GM15510 (cell line): ENCODE data around the gene BCL11B.

ENCODE experiments used
- POLR2A ChIP-seq: IDR thresholded peaks from 3 replicates; pipeline ENCODE4 v1.6.1; 2011; ENCODE audit warnings: borderline replicate concordance; ENCODE audit not compliant: insufficient read length; ENCODE audit errors: extremely low read depth

BCL11B gene

DNA sequence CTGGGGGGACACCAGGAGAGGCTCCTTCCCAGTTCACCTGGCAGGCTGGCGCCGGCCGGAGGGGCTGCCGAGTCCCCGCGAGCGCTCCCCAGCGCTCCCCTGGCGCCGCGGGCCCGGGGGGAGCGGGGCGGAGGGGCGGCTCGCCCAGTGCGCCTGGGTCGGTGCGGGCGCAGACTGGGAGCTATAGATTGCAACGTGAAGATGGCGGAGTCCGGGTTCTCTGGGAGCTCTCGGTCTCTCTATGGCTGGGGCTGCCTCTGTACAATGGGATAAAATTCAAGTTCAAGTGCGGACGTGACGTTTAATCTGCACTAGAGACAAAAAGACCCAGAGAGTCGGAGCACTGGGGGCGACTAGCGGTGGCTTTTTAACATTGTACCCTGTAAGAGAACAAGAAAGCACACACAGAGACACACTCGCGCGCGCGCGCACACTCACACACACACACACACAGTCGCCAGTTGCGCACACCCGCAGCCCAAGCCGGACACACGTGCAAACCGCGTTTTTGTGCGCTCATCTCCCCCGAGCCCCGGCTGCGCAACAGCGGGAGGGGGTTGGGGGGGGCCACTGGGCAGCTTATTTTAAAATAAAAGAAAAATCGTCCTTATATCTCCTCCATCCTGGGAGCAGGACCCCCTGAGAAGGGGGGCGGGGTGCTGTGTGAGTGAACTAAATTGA lies at the start of gene BCL11B:
Gene BCL11B (minus strand): TSS at position 247 of the 681 bp plus-strand sequence. CDS start 979 bp downstream, outside the sequence.
- TF ChIP-seq POLR2A, result no peak

GRCh38 chr14:99321236-99321925 lies 49.4 kb upstream of the BCL11B start:
- TF ChIP-seq POLR2A, result no peak

- no peak for TF ChIP-seq POLR2A
Measured at GRCh38 chr14:99320621-99321235, 48.7 kb upstream of the BCL11B start.

DNA sequence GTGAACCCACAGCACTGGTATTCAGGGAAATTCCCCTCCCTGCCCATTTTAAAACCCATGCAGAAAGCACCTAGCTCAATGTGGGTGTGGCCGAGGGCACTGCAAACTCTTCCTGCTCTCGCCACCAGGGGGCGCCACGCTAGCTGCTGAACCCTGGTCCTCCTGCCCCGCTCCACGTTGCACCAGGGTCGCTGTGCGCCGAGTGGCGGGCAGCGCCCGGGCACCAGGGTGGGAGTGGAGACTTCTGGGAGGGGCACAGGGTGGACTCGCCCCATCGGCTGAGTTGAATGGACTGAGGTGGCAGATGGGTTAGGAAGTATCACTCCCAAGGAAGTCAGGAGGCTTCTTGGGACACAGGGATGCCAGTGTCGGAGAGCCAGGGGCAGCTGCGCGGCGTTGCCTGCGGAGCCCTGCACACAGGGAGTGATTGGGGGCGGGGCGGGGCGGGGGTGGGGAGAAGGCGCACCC lies 48.1 kb upstream of the BCL11B start:
- no peak for TF ChIP-seq POLR2A

DNA sequence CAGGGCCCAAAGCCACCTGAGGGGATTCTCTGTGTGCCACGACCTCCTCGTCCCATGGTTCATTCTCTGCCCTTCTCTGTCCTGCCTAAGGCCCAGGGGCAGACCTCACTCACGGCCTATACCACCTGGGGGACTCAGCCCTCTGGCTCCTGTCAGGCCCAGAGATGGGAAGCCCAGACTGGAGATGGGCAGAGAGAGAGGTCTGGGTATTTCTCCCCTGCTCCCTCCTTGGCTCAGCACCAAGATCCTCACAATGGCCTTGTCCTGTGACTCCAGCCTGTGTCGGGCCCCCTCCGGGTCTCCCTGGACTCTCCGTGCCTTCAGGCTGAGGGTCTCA lies 46.9 kb upstream of the BCL11B start:
- no peak for TF ChIP-seq POLR2A

DNA sequence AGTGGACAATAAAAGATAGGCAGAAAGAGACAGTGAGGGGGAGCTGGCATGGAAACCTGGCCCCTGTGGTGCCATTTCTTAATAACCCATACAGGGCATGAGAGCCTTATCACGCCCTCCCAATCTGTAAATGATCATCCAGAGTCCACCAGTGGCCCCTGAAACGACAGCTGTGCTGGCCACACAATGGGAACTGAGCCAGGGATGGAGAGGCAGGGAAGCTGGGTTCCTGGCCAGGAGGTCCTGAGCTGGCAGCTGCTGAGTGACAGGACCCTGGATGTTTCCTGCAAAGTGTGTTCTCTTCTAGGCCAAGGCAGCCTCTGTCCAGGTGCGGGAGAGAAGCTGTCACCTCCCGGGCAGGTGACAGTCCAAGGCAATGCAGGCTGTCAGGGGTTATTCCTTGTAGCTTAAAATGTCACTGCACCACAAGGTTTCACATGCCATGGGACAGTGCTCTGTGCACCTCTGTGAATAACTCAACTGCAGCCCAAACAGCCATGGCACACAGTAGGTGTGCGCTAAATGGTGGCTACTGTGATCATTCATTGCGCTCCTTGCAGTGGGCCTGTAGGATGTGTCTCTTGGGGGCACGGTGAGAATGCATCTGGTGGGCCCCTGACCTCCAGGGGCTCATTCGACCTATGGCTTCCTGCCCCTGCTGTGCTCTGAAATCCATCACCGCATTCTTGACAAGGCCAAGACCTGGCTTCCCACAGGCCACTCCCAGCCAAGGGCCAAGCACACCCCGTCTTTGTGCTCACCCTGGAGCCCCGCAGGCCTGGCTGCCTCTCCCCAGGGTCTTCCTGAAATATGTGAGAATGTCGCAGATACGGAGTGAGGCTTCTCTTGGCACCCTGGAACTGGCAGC lies 46.3 kb upstream of the BCL11B start:
- no peak for TF ChIP-seq POLR2A

DNA sequence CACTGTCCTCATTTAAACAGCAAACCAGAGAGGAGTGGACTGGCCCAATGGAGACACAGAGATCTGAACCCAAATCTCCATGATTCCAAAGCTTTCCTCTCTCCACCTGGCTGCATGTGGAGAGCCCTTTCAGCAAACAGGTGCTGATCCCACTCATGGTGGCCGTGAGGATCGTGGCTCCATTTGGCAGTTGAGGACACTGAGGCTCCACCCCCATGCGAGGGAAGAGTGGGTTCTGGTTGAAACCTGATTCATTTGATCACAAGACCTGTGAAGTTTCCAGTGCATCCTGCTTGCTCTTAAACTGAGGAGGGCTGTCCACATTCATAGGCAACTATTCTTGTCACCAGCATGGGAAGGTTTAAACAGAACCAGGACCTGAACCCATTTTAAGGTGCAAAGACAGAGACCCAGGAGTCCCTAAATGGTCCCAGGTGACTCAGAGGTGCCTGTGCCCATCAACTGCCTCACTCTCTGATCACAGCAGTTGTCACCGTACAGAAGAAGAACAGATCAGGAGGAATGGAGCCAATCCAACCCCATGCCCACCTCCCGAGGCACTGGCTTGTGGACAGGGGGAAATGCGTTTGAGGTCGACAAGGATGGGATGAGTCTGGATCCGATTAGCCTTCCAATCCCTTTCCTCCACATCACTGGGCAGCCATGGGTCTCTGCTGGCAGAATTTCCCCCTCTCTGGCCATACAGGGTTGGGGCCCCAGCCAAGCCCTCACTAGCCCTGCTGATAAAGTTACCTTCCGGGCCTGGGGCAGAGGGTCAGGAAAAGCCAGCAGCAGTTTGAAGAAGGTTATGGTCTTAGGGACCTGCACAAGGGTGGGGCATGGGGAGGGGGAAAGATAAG lies 45.5 kb upstream of the BCL11B start:
- no peak for TF ChIP-seq POLR2A

- TF ChIP-seq POLR2A, result no peak
Measured at GRCh38 chr14:99316281-99317163, 44.5 kb upstream of the BCL11B start.

DNA sequence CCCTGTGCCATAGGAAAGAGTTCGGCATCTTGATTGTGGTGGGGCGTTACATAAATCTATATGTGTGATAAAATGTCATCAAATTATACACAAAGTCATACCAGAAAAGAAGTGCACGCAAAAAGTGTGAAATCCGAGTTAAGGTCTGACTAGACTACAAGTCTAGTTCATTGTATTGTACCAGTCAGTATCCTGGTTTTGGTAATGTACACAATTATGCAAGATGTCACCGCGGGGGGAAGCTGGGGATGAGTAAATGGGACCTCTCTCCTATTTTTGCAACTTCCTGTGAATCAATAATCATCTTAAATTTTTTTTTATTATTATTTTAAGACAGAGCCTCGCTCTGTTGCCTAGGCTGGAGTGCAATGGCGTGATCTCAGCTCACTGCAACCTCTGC lies 43.2 kb upstream of the BCL11B start:
- no peak for TF ChIP-seq POLR2A

DNA sequence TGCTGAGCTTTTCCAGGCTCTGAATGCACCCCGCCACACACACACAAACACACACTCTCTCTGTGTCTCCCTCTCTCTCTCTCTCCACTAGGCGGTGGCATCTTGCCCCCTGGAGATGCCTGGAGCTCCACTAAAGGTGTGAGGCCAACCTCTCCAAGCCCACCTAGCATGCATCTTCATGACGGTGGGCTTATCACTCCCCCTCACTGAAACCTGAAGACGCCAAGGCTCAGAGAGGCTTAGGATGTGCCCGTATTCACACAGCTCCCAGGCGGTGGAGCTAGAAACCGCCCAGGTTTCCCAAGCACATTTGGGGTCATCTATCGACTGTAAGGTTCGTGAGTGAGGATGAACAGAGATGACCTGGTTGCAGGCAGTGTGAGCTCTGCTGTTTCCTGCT lies 42.6 kb upstream of the BCL11B start:
- TF ChIP-seq POLR2A, result no peak

GRCh38 chr14:99313234-99313633 lies 41.2 kb upstream of the BCL11B start:
- TF ChIP-seq POLR2A, result no peak

GRCh38 chr14:99312106-99312505 lies 40.1 kb upstream of the BCL11B start:
- no peak for TF ChIP-seq POLR2A

DNA sequence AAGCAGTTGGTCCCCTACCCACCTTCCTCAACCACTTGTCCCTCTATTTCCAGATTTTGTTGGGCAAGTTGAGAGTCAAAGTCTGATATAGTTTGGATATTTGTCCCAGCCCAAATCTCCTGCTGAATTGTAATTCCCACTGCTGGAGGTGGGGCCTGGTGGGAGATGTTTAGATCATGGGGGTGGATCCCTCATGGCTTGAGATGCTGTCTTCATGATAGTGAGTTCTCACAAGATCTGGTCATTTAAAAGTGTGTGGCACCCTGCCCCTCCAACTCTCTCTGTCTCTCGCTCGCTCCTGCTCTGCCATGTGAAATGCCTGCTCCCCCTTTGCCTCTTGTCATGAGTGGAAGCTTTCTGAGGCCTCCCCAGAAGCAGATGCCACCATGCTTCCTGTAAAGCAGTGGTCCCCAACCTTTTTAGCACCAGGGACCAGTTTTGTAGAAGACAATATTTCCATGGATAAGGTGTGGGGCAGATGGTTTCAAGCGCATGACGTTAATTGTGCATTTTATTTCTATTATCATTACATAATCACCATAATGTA lies 37.3 kb upstream of the BCL11B start:
- TF ChIP-seq POLR2A, result no peak

- no peak for TF ChIP-seq POLR2A
Measured at GRCh38 chr14:99304208-99304607, 32.2 kb upstream of the BCL11B start.

DNA sequence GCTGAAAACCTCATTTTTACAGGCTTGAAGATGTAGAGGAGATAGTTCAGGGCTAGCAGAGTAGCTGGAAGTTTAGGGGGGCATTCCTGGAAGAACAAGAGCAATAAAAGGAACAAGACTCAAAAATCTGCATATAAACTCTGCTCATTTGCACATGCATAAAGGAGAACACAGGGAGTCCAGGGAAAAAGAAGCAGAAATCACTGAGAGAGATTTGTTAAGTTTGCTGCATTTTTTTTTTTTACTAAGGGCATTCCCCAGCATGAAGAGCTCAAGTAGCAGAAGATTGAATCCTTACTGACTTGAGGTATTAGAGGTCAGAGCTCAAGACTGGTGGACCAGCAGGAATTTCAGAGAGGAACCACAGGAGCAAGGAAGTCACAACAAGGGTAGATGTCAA lies 28.2 kb upstream of the BCL11B start:
- no peak for TF ChIP-seq POLR2A
